ENCODE data around the gene SLIT3.

The SLIT3 gene

GRCh38 chr5:168712280-168712924 lies 588.5 kb downstream of the SLIT3 start:
- no peak for DNase-seq (ENCODE audit: low read depth, low spot score)

- no peak for DNase-seq (ENCODE audit: low read depth, low spot score)
These were observed 590.2 kb downstream of the SLIT3 start for GRCh38 chr5:168710706-168711105.

GRCh38 chr5:168707716-168708695 lies 592.9 kb downstream of the SLIT3 start:
- no peak for DNase-seq (ENCODE audit: low read depth, low spot score)

DNA sequence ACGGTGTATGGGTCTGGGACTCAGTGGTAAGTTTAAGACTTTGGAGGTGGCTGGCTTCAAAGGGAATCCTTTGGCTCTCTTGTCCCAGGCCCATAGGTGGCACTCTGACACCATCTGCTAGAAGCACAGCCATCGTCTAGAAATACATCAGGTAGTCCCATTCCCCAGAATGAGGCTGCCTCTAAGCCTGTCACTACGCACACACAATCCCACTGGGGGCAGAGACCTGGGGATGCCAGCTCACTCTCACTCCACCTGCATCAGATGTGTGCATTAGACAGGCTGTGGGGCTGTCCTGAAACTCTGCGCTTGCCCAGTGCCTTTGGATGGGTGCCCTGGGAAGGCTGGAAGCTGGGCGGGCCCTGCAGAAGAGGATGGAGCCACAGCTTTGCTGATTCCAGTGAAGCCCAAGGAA lies 594.3 kb downstream of the SLIT3 start:
- no peak for DNase-seq (ENCODE audit: low read depth, low spot score)

GRCh38 chr5:168705321-168705720 lies 595.6 kb downstream of the SLIT3 start:
- DNase-seq (ENCODE audit: low read depth, low spot score) = no peak

- no peak for DNase-seq (ENCODE audit: low read depth, low spot score)
These were observed 598.4 kb downstream of the SLIT3 start for GRCh38 chr5:168702511-168702910.

DNA sequence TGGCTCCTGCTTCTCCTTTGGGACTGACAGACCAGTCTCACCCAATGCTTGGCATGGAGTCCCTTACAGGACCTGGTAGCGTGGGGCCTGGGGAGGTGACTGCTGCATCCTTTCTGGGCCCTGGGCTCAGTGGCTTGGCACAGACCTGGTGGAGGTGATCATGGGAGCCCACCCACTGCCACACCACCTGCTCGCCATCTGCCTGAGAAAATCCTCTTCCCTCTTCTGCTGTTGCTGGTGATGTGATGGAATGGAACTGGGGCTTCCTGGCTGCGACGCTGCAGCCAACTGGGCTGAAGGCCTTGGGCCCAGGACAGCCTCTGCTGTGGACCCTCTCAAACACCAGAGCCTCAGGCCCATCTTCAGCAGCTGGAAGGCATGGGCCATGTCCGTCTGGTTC lies 599.3 kb downstream of the SLIT3 start:
- no peak for DNase-seq (ENCODE audit: low read depth, low spot score)

DNA sequence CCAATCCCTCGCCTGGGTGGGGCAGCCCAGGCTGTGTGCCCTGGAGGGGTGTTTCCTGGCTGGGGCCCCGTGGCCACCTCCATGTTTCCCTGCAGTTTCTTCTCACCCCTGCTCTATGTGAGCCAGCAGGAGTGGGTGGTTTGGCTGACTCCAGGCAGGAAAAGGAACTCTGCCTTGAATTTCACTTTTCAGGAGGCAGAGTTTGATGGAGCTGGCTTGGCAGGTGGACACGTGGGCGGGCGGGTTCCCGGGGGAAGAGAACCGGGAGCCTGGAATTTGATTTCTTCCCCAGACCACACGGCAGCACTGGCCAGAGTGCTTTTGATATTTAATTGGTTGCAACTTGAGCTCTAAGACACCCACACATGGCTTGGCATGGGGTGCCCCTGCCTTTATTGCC lies 601.9 kb downstream of the SLIT3 start:
- DNase-seq (ENCODE audit: low read depth, low spot score) = no peak

DNA sequence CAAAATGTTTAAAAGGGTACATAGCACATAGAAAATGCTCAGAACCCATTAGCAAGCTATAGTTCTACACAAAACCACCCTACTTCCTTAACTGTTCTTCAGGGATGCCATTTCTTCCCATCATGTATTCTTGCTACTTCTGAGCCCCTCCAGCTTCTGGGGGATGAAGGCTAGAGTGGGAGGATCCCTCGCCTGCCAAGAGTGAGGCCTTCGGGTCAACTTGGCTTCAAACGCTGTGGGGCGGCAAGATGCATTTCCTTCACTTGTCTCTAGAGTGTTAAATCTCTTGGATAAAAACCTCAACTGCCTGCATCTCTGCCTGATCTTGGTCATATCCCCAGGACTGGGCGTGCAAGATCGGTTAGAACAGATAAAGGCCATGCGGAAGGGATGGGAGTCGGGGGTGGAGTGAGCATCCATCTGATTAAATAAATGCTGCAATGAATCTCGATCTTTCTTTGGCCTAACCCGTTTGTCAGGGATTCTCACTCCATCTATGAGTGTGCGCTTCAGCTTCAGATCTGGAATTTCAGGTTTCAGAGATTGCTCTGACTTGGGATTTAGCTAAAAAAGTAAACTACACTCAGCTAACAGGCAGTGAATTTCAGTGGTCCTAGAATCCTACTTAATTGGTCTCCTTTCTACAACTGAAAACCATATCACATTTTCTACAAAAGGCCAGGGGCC lies 603.8 kb downstream of the SLIT3 start:
- DNase-seq (ENCODE audit: low read depth, low spot score) = no peak

DNA sequence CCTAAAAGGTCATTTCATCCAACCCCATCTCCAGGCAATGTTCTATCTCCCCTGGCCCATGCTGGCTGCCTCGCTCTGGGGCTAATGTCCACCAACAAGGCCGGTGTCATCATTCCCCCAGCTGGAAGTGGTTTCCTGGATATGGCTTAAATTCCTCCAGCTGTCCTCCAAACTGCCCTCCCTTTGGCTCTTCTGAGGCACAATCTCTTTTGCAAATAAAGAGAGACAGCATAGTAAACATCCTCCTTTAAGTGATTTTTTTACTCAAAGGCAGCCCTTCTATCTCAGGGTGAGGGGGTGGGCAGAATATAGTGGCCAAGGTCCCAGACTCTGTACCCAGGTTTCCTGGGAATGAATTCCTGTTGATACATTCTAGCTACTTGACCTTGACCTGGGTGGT lies 604.3 kb downstream of the SLIT3 start:
- no peak for DNase-seq (ENCODE audit: low read depth, low spot score)

GRCh38 chr5:168695301-168695835 lies 605.6 kb downstream of the SLIT3 start:
- DNase-seq (ENCODE audit: low read depth, low spot score) = no peak

DNA sequence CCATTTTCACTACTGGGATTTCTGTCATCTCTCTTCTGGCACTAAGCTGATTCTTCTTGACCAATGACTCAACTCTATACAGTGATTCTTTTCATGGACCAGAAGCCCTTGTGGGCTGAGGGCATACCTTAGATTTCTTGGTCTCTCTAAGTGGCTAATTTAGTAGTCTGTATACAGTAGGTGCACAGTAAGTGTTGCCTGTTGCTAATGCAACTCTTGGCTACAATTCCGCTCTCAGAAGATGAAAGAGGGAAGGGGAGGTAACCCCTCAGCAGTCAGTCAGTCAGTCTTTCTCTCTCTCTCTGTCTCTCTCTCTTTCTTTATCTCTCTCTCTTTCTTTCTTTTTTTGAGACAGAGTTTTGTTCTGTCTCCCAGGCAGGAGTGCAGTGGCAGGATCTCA lies 606.6 kb downstream of the SLIT3 start:
- DNase-seq (ENCODE audit: low read depth, low spot score) = no peak

DNA sequence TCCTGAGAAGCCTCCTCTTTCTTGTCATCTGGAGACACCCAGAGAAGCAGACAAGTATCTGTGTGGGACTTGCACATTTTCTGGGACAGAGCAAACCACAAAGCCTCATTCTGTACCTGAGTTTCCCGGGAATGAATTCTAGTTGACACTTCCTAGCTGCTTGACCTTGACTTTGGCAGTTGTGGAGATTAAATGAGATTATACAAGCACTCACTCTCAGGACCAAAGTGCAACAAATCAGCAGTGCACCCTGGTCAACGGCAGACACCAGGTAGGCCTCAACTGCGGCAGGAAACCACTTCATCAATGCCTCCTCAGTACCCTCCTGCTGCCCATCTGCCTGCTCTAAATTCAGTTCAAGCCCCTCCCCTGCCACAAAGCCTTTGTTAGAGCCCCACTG lies 607.1 kb downstream of the SLIT3 start:
- no peak for DNase-seq (ENCODE audit: low read depth, low spot score)

DNA sequence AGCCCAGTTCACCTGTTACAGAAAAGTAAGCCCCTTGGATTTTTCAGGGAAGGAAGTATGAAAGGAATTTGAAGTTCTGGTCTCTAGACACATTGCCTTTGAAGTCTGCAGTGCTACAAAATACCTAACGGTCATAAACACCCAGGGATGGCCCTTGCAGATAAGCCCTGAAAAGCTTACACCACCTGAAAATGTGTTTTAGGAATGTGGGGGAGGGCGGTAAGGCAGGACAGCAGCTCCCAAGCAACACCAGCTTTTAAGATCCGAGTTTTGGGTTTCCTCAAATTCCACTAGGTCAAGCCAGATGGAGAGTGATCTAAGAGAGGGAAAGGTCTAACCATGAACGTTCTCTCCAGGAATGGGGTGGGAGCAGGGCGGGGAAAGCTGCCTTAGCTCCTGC lies 607.6 kb downstream of the SLIT3 start:
- DNase-seq (ENCODE audit: low read depth, low spot score) = no peak

- no peak for DNase-seq (ENCODE audit: low read depth, low spot score)
These were observed 609.0 kb downstream of the SLIT3 start for GRCh38 chr5:168691891-168692290.

- DNase-seq (ENCODE audit: low read depth, low spot score) = no peak
These were observed 611.7 kb downstream of the SLIT3 start for GRCh38 chr5:168689260-168689659.

DNA sequence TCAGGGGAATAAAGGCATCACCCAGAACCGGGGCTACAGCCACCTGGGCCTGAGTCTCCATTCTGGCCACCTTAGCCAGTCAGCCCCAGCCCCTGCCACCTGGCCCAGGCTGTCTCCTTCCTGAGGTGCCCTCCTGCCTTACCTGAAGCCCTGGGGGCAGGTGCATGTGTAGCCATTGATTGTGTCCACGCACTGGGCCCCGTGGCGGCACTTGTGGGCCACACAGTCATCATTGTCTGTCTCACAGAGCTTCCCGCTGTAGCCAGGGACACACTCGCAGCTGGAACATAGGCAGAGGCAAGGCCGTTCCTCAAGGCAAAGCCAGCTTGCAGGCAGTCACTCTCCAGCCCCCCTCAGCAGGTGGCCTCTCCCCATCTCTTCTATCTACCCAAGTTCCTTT lies 614.1 kb downstream of the SLIT3 start:
- no peak for DNase-seq (ENCODE audit: low read depth, low spot score)

GRCh38 chr5:168685566-168685965 lies 615.4 kb downstream of the SLIT3 start:
- DNase-seq (ENCODE audit: low read depth, low spot score) = no peak

- DNase-seq (ENCODE audit: low read depth, low spot score) = no peak
These were observed 617.0 kb downstream of the SLIT3 start for GRCh38 chr5:168683927-168684295.

DNA sequence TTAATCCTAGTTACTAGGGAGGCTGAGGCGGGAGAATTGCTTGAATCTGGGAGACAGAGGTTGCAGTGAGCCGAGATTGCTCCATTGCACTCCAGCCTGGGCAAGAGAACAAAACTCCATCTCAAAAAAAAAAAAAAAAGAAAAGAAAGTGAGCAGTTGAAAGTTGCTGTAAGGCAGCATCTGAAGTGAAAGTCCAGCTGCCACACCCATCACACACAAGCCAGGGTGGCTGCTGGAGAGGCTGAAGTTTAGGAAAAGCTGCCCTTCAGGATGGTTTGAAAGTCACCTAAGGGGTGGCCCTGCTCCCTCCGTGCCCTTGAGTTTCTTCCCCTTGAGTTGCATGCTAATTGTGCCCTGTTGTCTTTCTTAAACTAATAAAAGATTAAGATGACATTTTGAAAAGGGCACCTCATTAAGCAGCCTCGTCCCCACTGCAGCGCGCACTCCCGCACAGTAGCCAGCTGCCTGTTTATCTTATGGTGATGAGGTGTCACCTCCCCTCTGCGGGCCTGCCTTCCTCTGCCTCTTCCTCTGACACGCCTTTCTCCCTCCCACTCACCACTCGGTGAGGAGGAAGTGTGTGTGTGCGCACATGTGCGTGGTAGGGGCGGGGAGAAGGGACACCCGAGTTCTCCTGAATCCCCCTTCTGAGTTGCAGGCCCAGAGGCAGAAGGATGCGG lies 617.6 kb downstream of the SLIT3 start:
- DNase-seq (ENCODE audit: low read depth, low spot score) = no peak

DNA sequence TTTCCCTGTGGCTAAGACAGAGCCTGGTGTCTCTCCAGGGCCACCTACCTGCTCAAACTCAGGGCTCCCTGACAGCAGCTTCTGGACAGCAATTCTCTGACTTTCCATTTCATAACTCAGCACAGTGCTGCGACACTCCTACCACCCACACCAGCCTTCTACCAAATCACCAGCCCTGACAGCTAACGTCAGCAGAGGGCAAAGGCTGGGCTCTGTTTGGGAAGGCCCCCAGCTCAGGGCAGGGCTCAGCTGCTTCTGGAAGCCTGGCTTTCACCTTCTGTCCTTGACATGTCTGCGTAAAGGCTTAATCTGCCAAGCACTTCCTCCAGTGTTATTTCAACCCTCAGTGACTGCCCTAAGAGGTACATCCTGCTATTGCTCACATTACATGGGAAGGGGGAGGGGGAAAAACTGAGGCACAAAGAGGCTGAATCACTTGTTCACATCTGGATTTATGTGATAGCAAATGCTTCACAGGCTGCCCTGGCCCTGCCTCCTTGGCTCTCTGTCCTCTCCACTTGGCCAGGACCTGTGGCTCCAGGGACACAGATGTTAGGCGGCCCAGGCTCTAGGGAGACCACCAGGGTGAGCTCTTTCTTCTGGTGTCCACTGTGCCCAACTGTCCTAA lies 619.3 kb downstream of the SLIT3 start:
- no peak for DNase-seq (ENCODE audit: low read depth, low spot score)

Measured in activated CD4-positive, CD25-positive, alpha-beta regulatory T cell treated with anti-CD3 and anti-CD28 coated beads, Interleukin-2, amount 50 U/mL, for 16 hours (primary cell).